Activated gamma-delta T cell treated with anti-CD3 and anti-CD28 coated beads, Interleukin-2, amount 50 U/mL, for 16 hours (primary cell): ENCODE results near the gene BCR.

ENCODE experiments used
- DNase-seq: peaks from one replicate; pipeline ENCODE4 v3.0.0-alpha.2; 2020; ENCODE audit warnings: low read depth

Gene BCR

GRCh38 chr22:23245045-23245798 lies 64.9 kb downstream of the BCR start:
- DNase-seq: no peak

GRCh38 chr22:23245799-23246136 lies 65.5 kb downstream of the BCR start:
- DNase-seq: no peak

- DNase-seq: no peak
These were observed 66.9 kb downstream of the BCR start for GRCh38 chr22:23246982-23247766.

- no peak for DNase-seq
These were observed 68.3 kb downstream of the BCR start for GRCh38 chr22:23248583-23248982.

- DNase-seq: no peak
These were observed 69.9 kb downstream of the BCR start for GRCh38 chr22:23250056-23250784.

GRCh38 chr22:23250785-23251363 lies 70.6 kb downstream of the BCR start:
- DNase-seq: no peak

GRCh38 chr22:23251445-23252093 lies 71.3 kb downstream of the BCR start:
- DNase-seq: no peak

GRCh38 chr22:23253475-23254055 lies 73.3 kb downstream of the BCR start:
- DNase-seq: no peak

GRCh38 chr22:23255506-23256170 lies 75.3 kb downstream of the BCR start:
- no peak for DNase-seq

- no peak for DNase-seq
These were observed 76.0 kb downstream of the BCR start for GRCh38 chr22:23256171-23256932.

- DNase-seq: no peak
These were observed 76.9 kb downstream of the BCR start for GRCh38 chr22:23256986-23257888.

- no peak for DNase-seq
These were observed 77.8 kb downstream of the BCR start for GRCh38 chr22:23257889-23258825.

- no peak for DNase-seq
These were observed 78.5 kb downstream of the BCR start for GRCh38 chr22:23258826-23259170.

- no peak for DNase-seq
These were observed 79.8 kb downstream of the BCR start for GRCh38 chr22:23259916-23260644.

GRCh38 chr22:23260645-23261581 lies 80.6 kb downstream of the BCR start:
- no peak for DNase-seq

- no peak for DNase-seq
These were observed 81.7 kb downstream of the BCR start for GRCh38 chr22:23261900-23262450.
